Mesenchymal stem cell (in vitro differentiated cells and primary cell): Measurements from ENCODE around the gene CPXM2.

Experiments used
- DNase-seq: peaks from one replicate; pipeline ENCODE4 v3.0.0-alpha.2; 2013
- H2AFZ ChIP-seq: one replicate; pipeline ENCODE4 v1.6.1; 2013; ENCODE audit warnings: low read depth, mild to moderate bottlenecking, control low read depth, inconsistent platforms, low read length, moderate library complexity
- H2AK5ac ChIP-seq: 2 replicates; pipeline ENCODE4 v1.6.1; 2013; ENCODE audit warnings: low read length, moderate library complexity, mild to moderate bottlenecking, inconsistent platforms; ENCODE audit not compliant: severe bottlenecking
- H2BK120ac ChIP-seq: one replicate; pipeline ENCODE4 v1.6.1; 2013; ENCODE audit warnings: low read depth, mild to moderate bottlenecking, inconsistent platforms, low read length, moderate library complexity
- H2BK12ac ChIP-seq, 2 experiments: one replicate each; pipeline ENCODE4 v1.6.1; 2013; ENCODE audit warnings: inconsistent platforms in 2 of 2, low read length in 2 of 2, mild to moderate bottlenecking in 2 of 2, moderate library complexity in 2 of 2, control low read depth in 1 of 2
- H2BK15ac ChIP-seq: one replicate; pipeline ENCODE4 v1.6.1; 2013; ENCODE audit warnings: mild to moderate bottlenecking, low read depth, inconsistent platforms; ENCODE audit not compliant: poor library complexity, severe bottlenecking
- H2BK5ac ChIP-seq: 2 replicates; pipeline ENCODE4 v1.6.1; 2013; ENCODE audit warnings: low read depth, mild to moderate bottlenecking, low read length, control low read depth, inconsistent platforms; ENCODE audit not compliant: poor library complexity, severe bottlenecking
- H3K14ac ChIP-seq, 2 experiments: one replicate each; pipeline ENCODE4 v1.6.1; 2013; ENCODE audit warnings: inconsistent platforms in 2 of 2, low read length in 2 of 2, control low read depth in 1 of 2, mild to moderate bottlenecking in 1 of 2, moderate library complexity in 1 of 2
- H3K18ac ChIP-seq, 2 experiments: one replicate each; pipeline ENCODE4 v1.6.1; 2013; ENCODE audit warnings: inconsistent platforms in 2 of 2, low read length in 2 of 2, control low read depth in 1 of 2, low read depth in 1 of 2, mild to moderate bottlenecking in 1 of 2
- H3K23ac ChIP-seq, 2 experiments: one replicate each; pipeline ENCODE4 v1.6.1; 2013; ENCODE audit warnings: inconsistent platforms in 2 of 2, low read length in 2 of 2, mild to moderate bottlenecking in 2 of 2, moderate library complexity in 2 of 2, control low read depth in 1 of 2
- H3K27ac ChIP-seq: 2 replicates; pipeline ENCODE4 v1.5.1; 2013; ENCODE audit warnings: mild to moderate bottlenecking, moderate library complexity, low read length, control low read depth, inconsistent platforms; ENCODE audit not compliant: poor library complexity, severe bottlenecking
- H3K27me3 ChIP-seq, 2 experiments: 2 replicates each; pipeline versions ENCODE4 v1.6.1 to v1.7.0; 2013; ENCODE audit warnings: low read length in 2 of 2, mild to moderate bottlenecking in 2 of 2, moderate library complexity in 2 of 2, control low read depth in 1 of 2, inconsistent platforms in 1 of 2; ENCODE audit not compliant: control insufficient read depth in 1 of 2, insufficient read depth in 1 of 2
- H3K36me3 ChIP-seq, 2 experiments: 2 replicates each; pipeline versions ENCODE4 v1.6.1 to v1.7.0; 2013; ENCODE audit warnings: low read length in 2 of 2, control low read depth in 1 of 2, inconsistent platforms in 1 of 2, low read depth in 1 of 2, mild to moderate bottlenecking in 1 of 2; ENCODE audit not compliant: insufficient read depth in 2 of 2, control insufficient read depth in 1 of 2
- H3K4ac ChIP-seq, 2 experiments: one replicate each; pipeline ENCODE4 v1.6.1; 2013; ENCODE audit warnings: inconsistent platforms in 2 of 2, low read length in 2 of 2, mild to moderate bottlenecking in 2 of 2, moderate library complexity in 2 of 2, control low read depth in 1 of 2, low read depth in 1 of 2
- H3K4me1 ChIP-seq: 2 replicates; pipeline ENCODE4 v1.6.1; 2013; ENCODE audit warnings: low read depth, low read length, control low read depth; ENCODE audit not compliant: control insufficient read depth, insufficient read depth
- H3K4me2 ChIP-seq: 2 replicates; pipeline ENCODE4 v1.6.1; 2013; ENCODE audit warnings: low read length, mild to moderate bottlenecking, inconsistent platforms; ENCODE audit not compliant: poor library complexity, severe bottlenecking
- H3K4me3 ChIP-seq, 2 experiments: 2 replicates each; pipeline versions ENCODE4 v1.5.1 to v1.7.0; 2013; ENCODE audit warnings: low read length in 2 of 2, mild to moderate bottlenecking in 2 of 2, control low read depth in 1 of 2, low read depth in 1 of 2; ENCODE audit not compliant: insufficient read depth in 1 of 2
- H3K79me1 ChIP-seq: replicated peaks from 2 replicates; pipeline ENCODE4 v1.6.1; 2013; ENCODE audit warnings: mild to moderate bottlenecking, control low read depth, low read length, inconsistent platforms; ENCODE audit not compliant: poor library complexity, severe bottlenecking
- H3K9ac ChIP-seq: 2 replicates; pipeline ENCODE4 v1.7.0; 2013; ENCODE audit warnings: mild to moderate bottlenecking, low read length, moderate library complexity
- H3K9me3 ChIP-seq: 2 replicates; pipeline ENCODE4 v1.7.0; 2013; ENCODE audit warnings: mild to moderate bottlenecking, low read length; ENCODE audit not compliant: control insufficient read depth
- H4K8ac ChIP-seq: one replicate; pipeline ENCODE4 v1.6.1; 2013; ENCODE audit warnings: inconsistent platforms, mild to moderate bottlenecking, low read length, moderate library complexity
- H4K91ac ChIP-seq: one replicate; pipeline ENCODE4 v1.6.1; 2013; ENCODE audit warnings: mild to moderate bottlenecking, low read length, inconsistent platforms
- WGBS: methylation state at CpG from one replicate; pipeline ENCODE4 v1.1.7; 2013; ENCODE audit warnings: mixed read lengths; 5-methylcytosine and 5-hydroxymethylcytosine counted together

The CPXM2 gene

DNA sequence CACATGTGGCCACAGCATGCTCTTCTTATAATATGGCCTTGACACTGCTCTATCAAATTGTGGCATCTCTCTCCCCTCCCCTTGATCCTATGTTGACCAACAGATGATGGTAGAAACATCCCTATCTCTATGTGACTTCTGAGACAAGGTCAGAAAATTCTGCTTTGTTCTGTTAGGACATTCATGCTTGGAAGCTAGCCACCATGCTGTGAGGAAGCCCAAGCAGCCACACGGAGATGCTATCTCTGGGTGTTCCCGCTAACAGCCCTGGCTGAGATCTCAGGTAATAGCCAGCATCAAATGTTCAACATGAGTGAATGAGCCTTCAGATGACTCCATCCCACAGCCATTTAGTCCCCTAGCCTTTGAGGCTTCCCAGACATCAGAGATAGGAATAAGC lies 36.8 kb upstream of the CPXM2 start:
- Histone ChIP-seq H2BK15ac (no peak overlapping the region), H3K27me3 (peaks cover 0 to 4% of the 10 kb centered on the region in 2 experiments), H3K27ac (no peak overlapping the region), H3K36me3 (no peaks in the 10 kb centered on the region), H3K79me1 (no peaks in the 10 kb centered on the region), H3K18ac (no peak overlapping the region), H2BK12ac (no peak overlapping the region), H2BK120ac (no peak overlapping the region), H3K9me3 (peaks cover 11% of the 10 kb centered on the region), H3K14ac (no peak overlapping the region), H3K23ac (no peak overlapping the region), H2AK5ac (no peak overlapping the region), H2AFZ (no peak overlapping the region), H3K4ac (no peak overlapping the region), H3K9ac (no peak overlapping the region), H4K8ac (no peak overlapping the region), H3K4me1 (no peaks in the 10 kb centered on the region), H3K4me2 (no peak overlapping the region), H2BK5ac (no peak overlapping the region), H4K91ac (no peak overlapping the region), H3K4me3 (no peak overlapping the region)
- 68% methylated on average over 2 of the region's 2 CpGs for WGBS
- no peak for DNase-seq

DNA sequence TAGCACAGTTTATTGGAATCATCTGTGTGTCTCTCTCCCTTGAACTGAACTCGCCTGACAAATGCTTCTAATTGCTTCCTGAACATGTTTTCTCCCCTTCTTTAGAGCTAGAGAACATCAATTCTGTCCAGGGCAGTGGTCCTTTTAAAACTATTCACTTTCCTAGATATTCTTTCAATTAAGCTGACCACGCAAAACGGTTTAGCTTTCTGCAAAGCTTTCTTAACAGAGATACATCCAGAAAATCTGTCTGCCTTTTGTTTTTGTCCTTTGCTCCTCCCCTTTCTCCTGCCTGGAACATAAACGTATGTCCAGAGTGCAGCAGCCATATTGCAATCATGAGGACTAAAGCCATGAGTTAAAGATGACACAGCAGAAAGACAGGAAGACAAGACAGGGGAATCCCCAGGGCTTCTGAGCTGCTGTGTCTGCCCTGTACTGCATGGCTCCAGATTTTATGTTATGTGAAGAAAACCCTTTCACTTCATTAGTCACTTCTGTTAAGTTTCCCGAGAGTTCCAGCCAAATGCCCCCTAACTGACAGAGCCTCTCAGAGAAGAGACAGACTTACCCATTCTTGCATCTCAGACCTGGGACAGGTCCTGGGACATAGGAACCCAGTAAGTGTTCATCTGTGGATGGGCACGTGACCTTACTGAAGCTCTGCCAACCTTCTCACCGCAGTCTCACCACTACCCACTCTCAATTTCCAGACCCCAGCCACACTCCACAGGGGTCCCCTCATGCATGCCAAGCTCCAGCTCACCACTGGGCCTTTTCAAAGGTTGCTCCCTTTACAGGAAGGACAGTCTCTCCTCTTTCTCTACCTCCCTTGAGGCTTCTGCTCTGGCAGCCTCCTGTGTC lies 35.0 kb upstream of the CPXM2 start:
- no peak overlapping the region for H4K8ac ChIP-seq
- no peak overlapping the region for H3K27ac ChIP-seq
- peaks cover 11% of the 10 kb centered on the region for H3K9me3 ChIP-seq
- H3K4ac ChIP-seq, result no peak overlapping the region
- peaks cover 0 to 4% of the 10 kb centered on the region in 2 experiments for H3K27me3 ChIP-seq
- H4K91ac ChIP-seq, result no peak overlapping the region
- DNase-seq, result no peak
- H3K4me3 ChIP-seq, result peak overlapping the region in 1 of 2 experiments; percentile 10
- no peak overlapping the region for H2AFZ ChIP-seq
- H2BK5ac ChIP-seq, result no peak overlapping the region
- H3K9ac ChIP-seq, result peak overlapping the region; percentile 40
- no peak overlapping the region for H3K18ac ChIP-seq
- H3K4me2 ChIP-seq, result no peak overlapping the region
- H2BK15ac ChIP-seq, result no peak overlapping the region
- H3K4me1 ChIP-seq, result no peaks in the 10 kb centered on the region
- H3K23ac ChIP-seq, result no peak overlapping the region
- H3K79me1 ChIP-seq, result no peaks in the 10 kb centered on the region
- no peak overlapping the region for H2BK120ac ChIP-seq
- H3K36me3 ChIP-seq, result no peaks in the 10 kb centered on the region
- H3K14ac ChIP-seq, result no peak overlapping the region
- no peak overlapping the region for H2BK12ac ChIP-seq
- WGBS, result 52% methylated on average over 7 of the region's 7 CpGs
- no peak overlapping the region for H2AK5ac ChIP-seq

DNA sequence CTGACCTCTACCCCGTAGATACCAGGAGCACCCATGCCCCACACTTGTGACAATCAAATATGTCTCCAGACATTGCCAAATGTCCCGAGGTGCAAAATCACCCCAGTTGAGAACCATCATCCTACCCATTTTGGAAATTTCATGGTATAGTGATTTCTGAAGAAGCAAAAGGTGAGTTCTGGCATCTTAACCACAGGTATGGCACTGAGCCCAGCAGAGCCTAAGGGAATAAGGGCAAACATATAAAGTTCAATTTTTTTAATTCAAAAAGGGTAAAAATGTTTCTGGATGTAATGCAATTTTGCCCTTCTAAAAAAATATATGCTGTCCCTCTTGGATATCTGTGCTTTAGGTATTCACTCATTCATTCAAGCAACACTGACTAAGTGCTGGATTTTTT lies 30.5 kb upstream of the CPXM2 start:
- H3K36me3 ChIP-seq, result no peaks in the 10 kb centered on the region
- H2AFZ ChIP-seq, result no peak overlapping the region
- no peak overlapping the region for H3K18ac ChIP-seq
- DNase-seq, result no peak
- no peak overlapping the region for H4K8ac ChIP-seq
- WGBS, result 100% methylated on average over 1 of the region's 2 CpGs
- H2BK15ac ChIP-seq, result no peak overlapping the region
- no peak overlapping the region for H2BK5ac ChIP-seq
- no peak overlapping the region for H3K14ac ChIP-seq
- no peak overlapping the region for H3K4me3 ChIP-seq
- H3K27me3 ChIP-seq, result peaks cover 4 to 6% of the 10 kb centered on the region in 2 experiments
- no peak overlapping the region for H4K91ac ChIP-seq
- no peak overlapping the region for H2AK5ac ChIP-seq
- H3K4ac ChIP-seq, result no peak overlapping the region
- no peak overlapping the region for H3K9ac ChIP-seq
- H2BK12ac ChIP-seq, result no peak overlapping the region
- no peaks in the 10 kb centered on the region for H3K4me1 ChIP-seq
- H3K27ac ChIP-seq, result no peak overlapping the region
- H2BK120ac ChIP-seq, result no peak overlapping the region
- peaks cover 19% of the 10 kb centered on the region for H3K9me3 ChIP-seq
- H3K23ac ChIP-seq, result no peak overlapping the region
- no peaks in the 10 kb centered on the region for H3K79me1 ChIP-seq
- H3K4me2 ChIP-seq, result no peak overlapping the region

GRCh38 chr10:123916775-123917174 lies 25.2 kb upstream of the CPXM2 start:
- H3K27ac ChIP-seq, result no peak overlapping the region
- peaks cover 19% of the 10 kb centered on the region for H3K9me3 ChIP-seq
- no peak overlapping the region for H4K91ac ChIP-seq
- no peak overlapping the region for H2BK5ac ChIP-seq
- no peak overlapping the region for H2AFZ ChIP-seq
- no peak overlapping the region for H3K4me2 ChIP-seq
- no peak overlapping the region for H3K23ac ChIP-seq
- H3K9ac ChIP-seq, result no peak overlapping the region
- no peak overlapping the region for H4K8ac ChIP-seq
- no peak overlapping the region for H3K14ac ChIP-seq
- 86% methylated on average over 2 of the region's 3 CpGs for WGBS
- H3K4me1 ChIP-seq, result no peaks in the 10 kb centered on the region
- H3K4ac ChIP-seq, result no peak overlapping the region
- H2AK5ac ChIP-seq, result no peak overlapping the region
- no peaks in the 10 kb centered on the region for H3K79me1 ChIP-seq
- no peak overlapping the region for H3K4me3 ChIP-seq
- DNase-seq, result no peak
- H2BK15ac ChIP-seq, result no peak overlapping the region
- H3K18ac ChIP-seq, result no peak overlapping the region
- no peak overlapping the region for H2BK120ac ChIP-seq
- H3K36me3 ChIP-seq, result no peaks in the 10 kb centered on the region
- no peak overlapping the region for H2BK12ac ChIP-seq
- H3K27me3 ChIP-seq, result peaks cover 1 to 50% of the 10 kb centered on the region in 2 experiments
